ENCODE measurements around the gene ALPK1.
"Not testable (repeated sequence)": the region's sequence is repeated elsewhere in the genome, so short reads cannot be mapped to it uniquely, and the experiment has no call there.

ALPK1 gene

GRCh38 chr4:112423591-112423990 lies 126.4 kb downstream of the ALPK1 start:
- Histone ChIP-seq H3K27me3 (replicated peaks; ENCODE audit: control insufficient read depth, insufficient read depth, low read length) (no peaks in the 10 kb centered on the region), H3K36me3 (ENCODE audit: control insufficient read depth, insufficient read depth, low read length) (no peaks in the 10 kb centered on the region), H3K4me3 (replicated peaks; ENCODE audit: low read depth, low read length) (no peak overlapping the region)
- no peak for TF ChIP-seq CTCF (IDR thresholded peaks at IDR 0.05; ENCODE audit: insufficient read depth, low read length, poor library complexity, severe bottlenecking)
- no peak for DNase-seq (ENCODE audit: extremely low read depth, insufficient read length)

- no peaks in the 10 kb centered on the region for H3K36me3 ChIP-seq (ENCODE audit: control insufficient read depth, insufficient read depth, low read length)
- no peaks in the 10 kb centered on the region for H3K27me3 ChIP-seq (replicated peaks; ENCODE audit: control insufficient read depth, insufficient read depth, low read length)
- no peak for TF ChIP-seq CTCF (IDR thresholded peaks at IDR 0.05; ENCODE audit: insufficient read depth, low read length, poor library complexity, severe bottlenecking)
- H3K4me3 ChIP-seq (replicated peaks; ENCODE audit: low read depth, low read length), result no peak overlapping the region
- DNase-seq (ENCODE audit: extremely low read depth, insufficient read length), result no peak
Measured at GRCh38 chr4:112425823-112426222, 128.7 kb downstream of the ALPK1 start.

GRCh38 chr4:112426416-112426815 lies 129.2 kb downstream of the ALPK1 start:
- Histone ChIP-seq H3K36me3 (ENCODE audit: control insufficient read depth, insufficient read depth, low read length) (no peaks in the 10 kb centered on the region), H3K27me3 (replicated peaks; ENCODE audit: control insufficient read depth, insufficient read depth, low read length) (no peaks in the 10 kb centered on the region), H3K4me3 (replicated peaks; ENCODE audit: low read depth, low read length) (no peak overlapping the region)
- no peak for DNase-seq (ENCODE audit: extremely low read depth, insufficient read length)
- no peak for TF ChIP-seq CTCF (IDR thresholded peaks at IDR 0.05; ENCODE audit: insufficient read depth, low read length, poor library complexity, severe bottlenecking)

GRCh38 chr4:112431158-112431557 lies 134.0 kb downstream of the ALPK1 start:
- no peak for DNase-seq (ENCODE audit: extremely low read depth, insufficient read length)
- TF ChIP-seq CTCF (IDR thresholded peaks at IDR 0.05; ENCODE audit: insufficient read depth, low read length, poor library complexity, severe bottlenecking), result no peak
- Histone ChIP-seq H3K27me3 (replicated peaks; ENCODE audit: control insufficient read depth, insufficient read depth, low read length) (no peaks in the 10 kb centered on the region), H3K36me3 (ENCODE audit: control insufficient read depth, insufficient read depth, low read length) (no peaks in the 10 kb centered on the region), H3K4me3 (replicated peaks; ENCODE audit: low read depth, low read length) (no peak overlapping the region)

- Histone ChIP-seq H3K36me3 (ENCODE audit: control insufficient read depth, insufficient read depth, low read length) (no peaks in the 10 kb centered on the region), H3K27me3 (replicated peaks; ENCODE audit: control insufficient read depth, insufficient read depth, low read length) (no peaks in the 10 kb centered on the region)
- no peak for TF ChIP-seq CTCF (IDR thresholded peaks at IDR 0.05; ENCODE audit: insufficient read depth, low read length, poor library complexity, severe bottlenecking)
Measured at GRCh38 chr4:112436987-112437386, 139.8 kb downstream of the ALPK1 start.

GRCh38 chr4:112442226-112442625 lies 145.1 kb downstream of the ALPK1 start:
- not testable (repeated sequence) for H3K36me3 ChIP-seq (ENCODE audit: control insufficient read depth, insufficient read depth, low read length); DNase-seq (ENCODE audit: extremely low read depth, insufficient read length); H3K27me3 ChIP-seq (replicated peaks; ENCODE audit: control insufficient read depth, insufficient read depth, low read length); H3K4me3 ChIP-seq (replicated peaks; ENCODE audit: low read depth, low read length)

More at GRCh38 chr4:112436987-112437386, 139.8 kb downstream of the ALPK1 start:
- DNase-seq (ENCODE audit: extremely low read depth, insufficient read length), result no peak
- H3K4me3 ChIP-seq (replicated peaks; ENCODE audit: low read depth, low read length), result no peak overlapping the region

Data from GM06990 (cell line).